Gastroesophageal sphincter (tissue), 3 donors: ENCODE data around the gene DMGDH.

Experiments used
- CTCF ChIP-seq, 4 experiments: fragments of 200-600 bp in 2 of 4; fragments of 450-650 bp in 2 of 4; sonication (generic) in 1 of 4; IDR thresholded peaks; one replicate each; pipeline ENCODE4 v1.5.1; 2017 to 2019; ENCODE audit warnings: antibody characterized with exemption in 4 of 4, mild to moderate bottlenecking in 2 of 4, moderate library complexity in 2 of 4
- EP300 ChIP-seq: sonication (generic); formaldehyde crosslinking; IDR thresholded peaks from one replicate; pipeline ENCODE4 v1.6.1; 2017; ENCODE audit warnings: antibody characterized with exemption, mild to moderate bottlenecking
- POLR2A ChIP-seq, 2 donors: fragments of 450-650 bp; IDR thresholded peaks; one replicate each; pipeline ENCODE4 v1.6.1; 2017; ENCODE audit warnings: antibody characterized with exemption in 2 of 2, mild to moderate bottlenecking in 2 of 2, moderate library complexity in 1 of 2

GRCh38 chr5:79005151-79005550 lies 64.3 kb downstream of the DMGDH start:
- no peak for TF ChIP-seq CTCF (IDR thresholded peaks at IDR 0.05)
- TF ChIP-seq POLR2A (IDR thresholded peaks at IDR 0.05): no peak
- no peak for TF ChIP-seq EP300
